Activated CD4-positive, alpha-beta memory T cell treated with anti-CD3 and anti-CD28 coated beads for 36 hours (primary cell): ENCODE data around the gene NTN3. TPM values are rescaled to one million over a fixed set of nuclear protein-coding genes. Genes with fewer than 3 reads are reported as not detected.

ENCODE experiments used
- CTCF ChIA-PET: fragments of 350-600 bp; sonication (Branson Sonifier 250); formaldehyde crosslinking; loops from one replicate; lab custom pipeline; 2021; ENCODE audit warnings: antibody characterized with exemption, inconsistent platforms; lab: Charles Lee
- POLR2A ChIA-PET: fragments of 350-600 bp; sonication (Branson Sonifier 250); formaldehyde crosslinking; loops from one replicate; lab custom pipeline; 2021; ENCODE audit warnings: antibody characterized with exemption; lab: Charles Lee
- DNase-seq: peaks from one replicate; pipeline ENCODE4 v3.0.0-alpha.2; 2020
- H3K27ac Mint-ChIP-seq: one replicate; pipeline ENCODE4 v1.8.0; 2021; ENCODE audit warnings: mixed read lengths
- H3K27me3 Mint-ChIP-seq: one replicate; pipeline ENCODE4 v1.8.0; 2021; ENCODE audit warnings: mixed read lengths
- H3K36me3 Mint-ChIP-seq: one replicate; pipeline ENCODE4 v1.8.0; 2021; ENCODE audit warnings: mixed read lengths
- H3K4me1 Mint-ChIP-seq: one replicate; pipeline ENCODE4 v1.8.0; 2021; ENCODE audit warnings: low read depth, mixed read lengths
- H3K4me3 Mint-ChIP-seq: one replicate; pipeline ENCODE4 v1.8.0; 2021; ENCODE audit warnings: mild to moderate bottlenecking, mixed read lengths
- H3K9me3 Mint-ChIP-seq: one replicate; pipeline ENCODE4 v1.8.0; 2021; ENCODE audit warnings: mixed read lengths
- intact Hi-C: fragments of 100-400 bp; cut with micrococcal nuclease; formaldehyde crosslinking; loops from one replicate; pipeline ENCODE4 v1.15.1; 2023
- total RNA-seq, 2 experiments: library from RNA; stranded (reverse); gene quantifications; one replicate each; pipeline ENCODE4 v1.2.3, GENCODE V29; 2021

Gene NTN3
- total RNA-seq, 2 experiments from 2014 or later = not detected

GRCh38 chr16:2468233-2468724 is 2.8 kb upstream of the NTN3 start:
- Mint-ChIP-seq H3K4me1 (peaks cover 17% of the 10 kb centered on the region), H3K4me3 (no peak overlapping the region), H3K9me3 (no peaks in the 10 kb centered on the region), H3K27ac (no peak overlapping the region), H3K36me3 (peaks cover 2% of the 10 kb centered on the region), H3K27me3 (peaks cover 31% of the 10 kb centered on the region)
- CTCF ChIA-PET = interaction anchor here (0.8 to 1.9 kb wide), 2 partner anchors 18 to 32 kb away, joined by 3 to 5 read pairs; no protein-coding TSS in a partner anchor
- intact Hi-C loops = no loop called here
- POLR2A ChIA-PET = interaction anchor here (1.6 kb wide), 1 partner anchor 52 kb away, joined by 5 read pairs; no protein-coding TSS in a partner anchor
- no peak for DNase-seq

- CTCF ChIA-PET = interaction anchor here (0.8 to 1.9 kb wide), 3 partner anchors 9 to 32 kb away, joined by 3 to 5 read pairs (median 3); partner anchors contain the start of gene TEDC2
- intact Hi-C loops = no loop called here
Observed at GRCh38 chr16:2468725-2469398, 2.2 kb upstream of the NTN3 start.

GRCh38 chr16:2469399-2470233 is 1.5 kb upstream of the NTN3 start:
- Mint-ChIP-seq H3K27me3 (peaks cover 32% of the 10 kb centered on the region), H3K4me1 (peaks cover 19% of the 10 kb centered on the region), H3K4me3 (no peak overlapping the region), H3K9me3 (no peaks in the 10 kb centered on the region), H3K36me3 (no peaks in the 10 kb centered on the region), H3K27ac (no peak overlapping the region)
- POLR2A ChIA-PET = interaction anchor here (0.5 to 2.0 kb wide), 4 partner anchors 10 to 593 kb away, joined by 3 to 6 read pairs (median 4); partner anchors contain the start of gene TEDC2
- CTCF ChIA-PET = interaction anchor here (0.8 to 1.2 kb wide), 2 partner anchors 9 to 32 kb away, joined by 3 to 7 read pairs; partner anchors contain the start of gene TEDC2
- DNase-seq = no peak
- intact Hi-C loops = loop anchor here (5.0 kb wide), 1 partner anchor 42 kb away; the partner anchor contains the start of gene CCNF

More at GRCh38 chr16:2468725-2469398, 2.2 kb upstream of the NTN3 start:
- Mint-ChIP-seq H3K27ac (no peak overlapping the region), H3K27me3 (peaks cover 32% of the 10 kb centered on the region), H3K4me3 (no peak overlapping the region), H3K9me3 (no peaks in the 10 kb centered on the region), H3K36me3 (no peaks in the 10 kb centered on the region), H3K4me1 (peaks cover 19% of the 10 kb centered on the region)
- POLR2A ChIA-PET = interaction anchor here (1.6 to 2.0 kb wide), 2 partner anchors 9 to 52 kb away, joined by 5 to 6 read pairs; partner anchors contain the start of gene TEDC2
- DNase-seq = no peak

DNA sequence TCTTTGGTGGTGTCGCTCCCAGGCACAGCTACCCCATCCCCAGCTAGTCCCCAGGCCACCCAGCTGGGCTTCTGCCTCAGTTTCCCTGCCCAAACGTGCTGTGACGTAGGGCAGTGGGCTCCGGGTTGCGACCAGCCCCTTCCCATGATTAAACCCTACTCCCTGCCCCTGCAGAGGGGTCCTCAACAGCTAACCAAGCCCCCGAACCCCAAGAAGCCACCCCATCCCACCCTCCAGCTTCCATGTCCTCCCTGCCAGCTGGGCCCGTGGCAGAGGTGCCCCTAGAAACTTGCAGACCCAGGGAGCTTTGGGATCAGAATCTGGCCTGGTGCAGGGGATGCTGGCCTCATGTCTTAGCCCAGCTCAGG is 879 bp upstream of the NTN3 start:
- Mint-ChIP-seq H3K4me1 (peaks cover 19% of the 10 kb centered on the region), H3K4me3 (no peak overlapping the region), H3K9me3 (no peaks in the 10 kb centered on the region), H3K36me3 (no peaks in the 10 kb centered on the region), H3K27me3 (peaks cover 32% of the 10 kb centered on the region), H3K27ac (no peak overlapping the region)
- ChIA-PET POLR2A (interaction anchor here (0.5 to 2.0 kb wide), 4 partner anchors 11 to 594 kb away, joined by 3 to 6 read pairs (median 3); partner anchors contain the start of gene TEDC2), CTCF (interaction anchor here (1.2 kb wide), 1 partner anchor 31 kb away, joined by 7 read pairs; no protein-coding TSS in a partner anchor)
- intact Hi-C loops = loop anchor here (5.0 kb wide), 1 partner anchor 43 kb away; the partner anchor contains the start of gene CCNF
- no peak for DNase-seq

DNA sequence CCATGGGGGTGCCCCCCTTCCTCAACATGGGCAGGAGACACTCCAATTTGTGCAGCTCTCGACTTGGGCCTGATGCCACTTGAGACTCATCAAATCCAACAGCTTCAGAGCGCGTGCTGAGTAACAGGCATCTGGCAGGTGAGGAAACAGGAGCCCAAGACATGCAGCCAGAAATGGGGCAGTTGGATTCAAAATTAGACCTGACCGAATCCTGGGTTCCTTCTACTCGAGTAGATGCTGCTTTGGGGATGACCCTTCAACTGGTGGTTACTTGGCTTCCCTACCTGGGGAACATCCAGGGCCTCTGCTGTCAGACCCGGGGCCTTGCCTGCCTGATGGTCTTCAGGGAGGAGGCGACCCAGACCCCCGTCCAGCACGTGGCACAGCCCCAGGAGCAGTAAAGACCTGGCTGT is 488 bp upstream of the NTN3 start:
- CTCF ChIA-PET = interaction anchor here (1.2 kb wide), 1 partner anchor 31 kb away, joined by 7 read pairs; no protein-coding TSS in a partner anchor
- no peaks in the 10 kb centered on the region for H3K36me3 Mint-ChIP-seq
- peaks cover 19% of the 10 kb centered on the region for H3K4me1 Mint-ChIP-seq
- no peak overlapping the region for H3K27ac Mint-ChIP-seq
- POLR2A ChIA-PET = interaction anchor here (0.5 to 2.0 kb wide), 3 partner anchors 11 to 180 kb away, joined by 3 to 6 read pairs (median 3); partner anchors contain the start of gene TEDC2
- no peaks in the 10 kb centered on the region for H3K9me3 Mint-ChIP-seq
- DNase-seq = no peak
- peaks cover 32% of the 10 kb centered on the region for H3K27me3 Mint-ChIP-seq
- H3K4me3 Mint-ChIP-seq = no peak overlapping the region
- intact Hi-C loops = loop anchor here (5.0 kb wide), 1 partner anchor 43 kb away; the partner anchor contains the start of gene CCNF

DNA sequence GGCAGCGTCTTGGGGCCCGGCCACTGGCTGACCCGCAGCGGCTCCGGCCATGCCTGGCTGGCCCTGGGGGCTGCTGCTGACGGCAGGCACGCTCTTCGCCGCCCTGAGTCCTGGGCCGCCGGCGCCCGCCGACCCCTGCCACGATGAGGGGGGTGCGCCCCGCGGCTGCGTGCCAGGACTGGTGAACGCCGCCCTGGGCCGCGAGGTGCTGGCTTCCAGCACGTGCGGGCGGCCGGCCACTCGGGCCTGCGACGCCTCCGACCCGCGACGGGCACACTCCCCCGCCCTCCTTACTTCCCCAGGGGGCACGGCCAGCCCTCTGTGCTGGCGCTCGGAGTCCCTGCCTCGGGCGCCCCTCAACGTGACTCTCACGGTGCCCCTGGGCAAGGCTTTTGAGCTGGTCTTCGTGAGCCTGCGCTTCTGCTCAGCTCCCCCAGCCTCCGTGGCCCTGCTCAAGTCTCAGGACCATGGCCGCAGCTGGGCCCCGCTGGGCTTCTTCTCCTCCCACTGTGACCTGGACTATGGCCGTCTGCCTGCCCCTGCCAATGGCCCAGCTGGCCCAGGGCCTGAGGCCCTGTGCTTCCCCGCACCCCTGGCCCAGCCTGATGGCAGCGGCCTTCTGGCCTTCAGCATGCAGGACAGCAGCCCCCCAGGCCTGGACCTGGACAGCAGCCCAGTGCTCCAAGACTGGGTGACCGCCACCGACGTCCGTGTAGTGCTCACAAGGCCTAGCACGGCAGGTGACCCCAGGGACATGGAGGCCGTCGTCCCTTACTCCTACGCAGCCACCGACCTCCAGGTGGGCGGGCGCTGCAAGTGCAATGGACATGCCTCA is 773 bp downstream of the NTN3 start:
- ChIA-PET POLR2A (no interaction called here), CTCF (no interaction called here)
- intact Hi-C loops = loop anchor here (5.0 kb wide), 1 partner anchor 45 kb away; the partner anchor contains the start of gene CCNF
- Mint-ChIP-seq H3K9me3 (no peaks in the 10 kb centered on the region), H3K4me3 (no peak overlapping the region), H3K27me3 (peaks cover 32% of the 10 kb centered on the region), H3K36me3 (no peaks in the 10 kb centered on the region), H3K4me1 (peaks cover 27% of the 10 kb centered on the region), H3K27ac (no peak overlapping the region)
- DNase-seq = no peak

DNA sequence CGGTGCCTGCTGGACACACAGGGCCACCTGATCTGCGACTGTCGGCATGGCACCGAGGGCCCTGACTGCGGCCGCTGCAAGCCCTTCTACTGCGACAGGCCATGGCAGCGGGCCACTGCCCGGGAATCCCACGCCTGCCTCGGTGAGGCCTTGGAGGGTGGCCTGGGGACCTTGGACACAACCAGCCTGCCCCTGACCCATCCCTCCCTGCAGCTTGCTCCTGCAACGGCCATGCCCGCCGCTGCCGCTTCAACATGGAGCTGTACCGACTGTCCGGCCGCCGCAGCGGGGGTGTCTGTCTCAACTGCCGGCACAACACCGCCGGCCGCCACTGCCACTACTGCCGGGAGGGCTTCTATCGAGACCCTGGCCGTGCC is 1.4 kb downstream of the NTN3 start:
- CTCF ChIA-PET = no interaction called here
- Mint-ChIP-seq H3K4me3 (no peak overlapping the region), H3K9me3 (no peaks in the 10 kb centered on the region), H3K27me3 (peaks cover 32% of the 10 kb centered on the region), H3K36me3 (no peaks in the 10 kb centered on the region), H3K27ac (no peak overlapping the region), H3K4me1 (peaks cover 24% of the 10 kb centered on the region)
- no peak for DNase-seq
- POLR2A ChIA-PET = no interaction called here
- intact Hi-C loops = loop anchor here (5.0 kb wide), 1 partner anchor 45 kb away; the partner anchor contains the start of gene CCNF

GRCh38 chr16:2472885-2473445 is 1.9 kb downstream of the NTN3 start:
- ChIA-PET CTCF (no interaction called here), POLR2A (no interaction called here)
- no peak overlapping the region for H3K27ac Mint-ChIP-seq
- no peaks in the 10 kb centered on the region for H3K36me3 Mint-ChIP-seq
- intact Hi-C loops = loop anchor here (5.0 kb wide), 1 partner anchor 46 kb away; the partner anchor contains the start of gene CCNF
- DNase-seq = no peak
- no peaks in the 10 kb centered on the region for H3K9me3 Mint-ChIP-seq
- H3K4me3 Mint-ChIP-seq = peak overlapping the region; percentile 38
- H3K27me3 Mint-ChIP-seq = peaks cover 32% of the 10 kb centered on the region
- peaks cover 24% of the 10 kb centered on the region for H3K4me1 Mint-ChIP-seq

- ChIA-PET POLR2A (no interaction called here), CTCF (interaction anchor here (1.9 kb wide), 1 partner anchor 13 kb away, joined by 8 read pairs; no protein-coding TSS in a partner anchor)
- no peaks in the 10 kb centered on the region for H3K36me3 Mint-ChIP-seq
- no peak overlapping the region for H3K27ac Mint-ChIP-seq
- peaks cover 20% of the 10 kb centered on the region for H3K4me1 Mint-ChIP-seq
- H3K4me3 Mint-ChIP-seq = peak overlapping the region; percentile 38
- intact Hi-C loops = loop anchor here (5.0 kb wide), 1 partner anchor 46 kb away; the partner anchor contains the start of gene CCNF
- peaks cover 28% of the 10 kb centered on the region for H3K27me3 Mint-ChIP-seq
- no peak for DNase-seq
- no peaks in the 10 kb centered on the region for H3K9me3 Mint-ChIP-seq
Observed at GRCh38 chr16:2473446-2473926, 2.4 kb downstream of the NTN3 start.
